ENCODE results near the gene MRPL12.

GRCh38 chr17:81673561-81674258 is 29.5 kb upstream of the MRPL12 start:
- TF ChIP-seq IRF2 (CRISPR knock-in tag; IDR thresholded peaks at IDR 0.05; ENCODE audit: borderline replicate concordance, low read depth) (no peak), ATF2 (CRISPR knock-in tag; IDR thresholded peaks at IDR 0.05; ENCODE audit: borderline replicate concordance, low read depth) (no peak), CREM (CRISPR knock-in tag; IDR thresholded peaks at IDR 0.05) (no peak), FOXJ3 (CRISPR knock-in tag; IDR thresholded peaks at IDR 0.05; ENCODE audit: borderline replicate concordance) (no peak), CTCF (IDR thresholded peaks at IDR 0.05) (no peak), ZNF281 (CRISPR knock-in tag; IDR thresholded peaks at IDR 0.05) (no peak), STAT6 (CRISPR knock-in tag; conservative IDR thresholded peaks at IDR 0.05; ENCODE audit: low read depth) (no peak), KAT7 (CRISPR knock-in tag; IDR thresholded peaks at IDR 0.05; ENCODE audit: borderline replicate concordance) (no peak)

Measured in WTC11 (cell line).